ENCODE results near the gene LSM4.
"Not testable (repeated sequence)": the region's sequence is repeated elsewhere in the genome, so short reads cannot be mapped to it uniquely, and the experiment has no call there.

The LSM4 gene

GRCh38 chr19:18340190-18340989, 17.5 kb upstream of the LSM4 start, which contains the start of gene PGPEP1:
TSS of gene PGPEP1 (plus strand) at chr19:18340598. CDS start at chr19:18340682, 84 bp downstream.
- DNase-seq, result peak; percentile 36

- DNase-seq, result no peak
Observed at GRCh38 chr19:18339723-18340122, 16.8 kb upstream of the LSM4 start.

GRCh38 chr19:18338541-18338940, 15.7 kb upstream of the LSM4 start:
- DNase-seq, result no peak

- DNase-seq, result no peak
Observed at GRCh38 chr19:18336121-18336520, 13.2 kb upstream of the LSM4 start.

- DNase-seq, result no peak
Observed at GRCh38 chr19:18333680-18334079, 10.8 kb upstream of the LSM4 start.

GRCh38 chr19:18332917-18333530, 10.1 kb upstream of the LSM4 start:
- DNase-seq, result no peak

GRCh38 chr19:18330868-18331267, 8.0 kb upstream of the LSM4 start:
- DNase-seq, result no peak

- no peak for DNase-seq
Observed at GRCh38 chr19:18329035-18329376, 6.1 kb upstream of the LSM4 start.

- peak; percentile 90 for DNase-seq
Observed at GRCh38 chr19:18328340-18329034, 5.6 kb upstream of the LSM4 start.

- no peak for DNase-seq
Observed at GRCh38 chr19:18326772-18327171, 3.9 kb upstream of the LSM4 start.

GRCh38 chr19:18324373-18324731, 1.5 kb upstream of the LSM4 start:
- not testable (repeated sequence) for DNase-seq

- peak; percentile 11 for DNase-seq
Observed at GRCh38 chr19:18322318-18322758, 538 bp downstream of the LSM4 start.

- no peak for DNase-seq
Observed at GRCh38 chr19:18321734-18322102, 1.2 kb downstream of the LSM4 start.

- no peak for DNase-seq
Observed at GRCh38 chr19:18320865-18321733, 1.8 kb downstream of the LSM4 start.

GRCh38 chr19:18319591-18320135, 3.2 kb downstream of the LSM4 start:
- no peak for DNase-seq

- DNase-seq, result no peak
Observed at GRCh38 chr19:18317961-18318800, 4.7 kb downstream of the LSM4 start.

- DNase-seq, result no peak
Observed at GRCh38 chr19:18313398-18313797, 9.5 kb downstream of the LSM4 start.

- DNase-seq, result no peak
Observed at GRCh38 chr19:18312092-18312534, 10.8 kb downstream of the LSM4 start.

GRCh38 chr19:18311502-18312091, 11.3 kb downstream of the LSM4 start:
- no peak for DNase-seq

- no peak for DNase-seq
Observed at GRCh38 chr19:18310966-18311365, 11.9 kb downstream of the LSM4 start.

Data from NCI-H2171 (cell line).